Esophagus (tissue), 2 donors: ENCODE data around the gene TAF4. TPM values are rescaled to one million over a fixed set of nuclear protein-coding genes. Genes with fewer than 3 reads are reported as not detected.

Experiments
- H3K27ac ChIP-seq, 2 donors: one replicate each; pipeline ENCODE4 v1.5.1; 2013; ENCODE audit warnings: low read depth in 2 of 2, mild to moderate bottlenecking in 2 of 2, inconsistent platforms in 1 of 2, low read length in 1 of 2, moderate library complexity in 1 of 2
- H3K27me3 ChIP-seq, 2 donors: one replicate each; pipeline ENCODE4 v1.6.1; 2013; ENCODE audit warnings: low read length in 2 of 2, control low read depth in 1 of 2, mild to moderate bottlenecking in 1 of 2; ENCODE audit not compliant: insufficient read depth in 2 of 2, control insufficient read depth in 1 of 2
- H3K36me3 ChIP-seq, 2 donors: one replicate each; pipeline ENCODE4 v1.6.1; 2013; ENCODE audit warnings: low read length in 1 of 2; ENCODE audit not compliant: control insufficient read depth in 2 of 2, insufficient read depth in 2 of 2
- H3K4me1 ChIP-seq, 2 donors: one replicate each; pipeline ENCODE4 v1.6.1; 2013; ENCODE audit warnings: low read length in 1 of 2; ENCODE audit not compliant: control insufficient read depth in 2 of 2, insufficient read depth in 2 of 2
- H3K4me3 ChIP-seq, 2 donors: one replicate each; pipeline ENCODE4 v1.5.1; 2013; ENCODE audit warnings: low read length in 2 of 2, mild to moderate bottlenecking in 2 of 2, low read depth in 1 of 2, moderate library complexity in 1 of 2
- H3K9me3 ChIP-seq, 2 donors: one replicate each; pipeline ENCODE4 v1.6.1; 2013; ENCODE audit warnings: mild to moderate bottlenecking in 2 of 2, low read depth in 1 of 2, low read length in 1 of 2, moderate library complexity in 1 of 2; ENCODE audit not compliant: control insufficient read depth in 2 of 2, insufficient read depth in 1 of 2
- WGBS, 2 donors: extraction: QIAGEN DNeasy Blood & Tissue Kit; methylation state at CpG; one replicate each; pipeline ENCODE4 v1.1.7; 2013; 5-methylcytosine and 5-hydroxymethylcytosine counted together
- polyA plus RNA-seq, 2 donors: library from polyadenylated mRNA; stranded (reverse); fragments of 200-250 nt; gene quantifications; one replicate each; pipeline ENCODE4 v1.2.3, GENCODE V29; 2013
- donor health status: healthy with polysubstance abuse.
- donor health status: Bipolar disorder and iron deficiency.

The TAF4 gene
- polyA plus RNA-seq, 2 donors: 4.2 to 5.8 TPM

GRCh38 chr20:61998343-61999121, 67.1 kb downstream of the TAF4 start:
- no peaks in the 10 kb centered on the region for H3K4me1 ChIP-seq
- H3K36me3 ChIP-seq: peaks cover 31 to 44% of the 10 kb centered on the region in 2 donors
- no peaks in the 10 kb centered on the region for H3K9me3 ChIP-seq
- H3K27ac ChIP-seq: no peak overlapping the region
- H3K27me3 ChIP-seq: no peaks in the 10 kb centered on the region
- 89 to 93% methylated on average over 19 of the region's 19 CpGs for WGBS, 2 donors
- H3K4me3 ChIP-seq: no peak overlapping the region

DNA sequence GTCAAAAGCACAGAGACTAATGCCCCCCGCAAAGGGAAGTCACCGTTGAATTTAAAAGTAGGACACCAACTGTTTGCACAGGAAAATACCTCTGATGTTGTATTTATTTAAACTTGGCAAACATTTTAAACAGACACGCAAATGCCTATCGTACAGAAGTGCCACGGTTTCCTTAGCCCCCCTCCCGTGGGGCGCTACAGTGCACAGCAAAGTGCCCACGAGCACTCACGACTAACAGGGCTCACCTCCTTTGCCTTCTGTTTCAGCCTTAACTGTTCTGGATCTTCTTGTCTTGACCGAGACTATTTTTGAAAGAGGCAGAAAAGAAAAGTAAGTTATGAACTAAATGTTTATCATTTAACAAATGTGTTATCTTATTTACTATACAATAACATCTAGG, 67.8 kb downstream of the TAF4 start:
- Histone ChIP-seq H3K4me3 (no peak overlapping the region), H3K27me3 (no peaks in the 10 kb centered on the region), H3K36me3 (peaks cover 29 to 46% of the 10 kb centered on the region in 2 donors), H3K4me1 (no peaks in the 10 kb centered on the region), H3K9me3 (no peaks in the 10 kb centered on the region), H3K27ac (no peak overlapping the region)
- WGBS, 2 donors: 80 to 85% methylated on average over 10 of the region's 10 CpGs

DNA sequence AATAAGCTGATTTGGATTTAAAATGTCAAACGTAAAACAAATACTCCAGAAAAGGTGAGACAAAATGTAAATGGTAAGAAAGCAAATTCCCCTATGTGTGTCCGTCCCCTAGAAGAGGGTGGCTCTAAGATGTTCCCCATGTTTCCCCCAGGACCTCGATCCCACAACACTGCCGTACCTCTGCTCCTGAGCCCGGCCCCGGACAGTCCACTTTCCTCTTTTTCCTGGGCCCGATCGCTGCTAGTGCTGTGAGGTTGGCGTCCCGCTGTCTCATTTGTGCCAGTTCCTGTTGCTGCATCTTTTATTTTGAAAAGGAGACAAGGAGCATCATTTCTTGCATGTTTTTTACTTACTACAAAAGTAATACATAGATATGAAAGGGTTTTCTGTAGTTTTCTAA, 68.3 kb downstream of the TAF4 start:
- Histone ChIP-seq H3K36me3 (peaks cover 28 to 49% of the 10 kb centered on the region in 2 donors), H3K4me1 (no peaks in the 10 kb centered on the region), H3K4me3 (no peak overlapping the region), H3K9me3 (no peaks in the 10 kb centered on the region), H3K27ac (no peak overlapping the region), H3K27me3 (no peaks in the 10 kb centered on the region)
- WGBS, 2 donors: 90% methylated on average over 10 of the region's 10 CpGs

GRCh38 chr20:61994546-61994945, 71.1 kb downstream of the TAF4 start:
- Histone ChIP-seq H3K9me3 (peaks cover 4 to 5% of the 10 kb centered on the region in 2 donors), H3K36me3 (peaks cover 9 to 36% of the 10 kb centered on the region in 2 donors), H3K27me3 (no peaks in the 10 kb centered on the region), H3K4me3 (no peak overlapping the region), H3K27ac (no peak overlapping the region), H3K4me1 (no peaks in the 10 kb centered on the region)
- 96 to 98% methylated on average over 8 of the region's 8 CpGs for whole genome bisulfite sequencing, 2 donors

GRCh38 chr20:61993058-61993457, 72.6 kb downstream of the TAF4 start:
- Histone ChIP-seq H3K36me3 (peaks cover under 1 to 32% of the 10 kb centered on the region in 2 donors), H3K4me3 (no peak overlapping the region), H3K9me3 (peaks cover 4 to 5% of the 10 kb centered on the region in 2 donors), H3K27ac (no peak overlapping the region), H3K4me1 (no peaks in the 10 kb centered on the region), H3K27me3 (no peaks in the 10 kb centered on the region)
- 97% methylated on average over 15 of the region's 15 CpGs for WGBS, 2 donors

- Histone ChIP-seq H3K4me3 (no peak overlapping the region), H3K27me3 (no peaks in the 10 kb centered on the region), H3K36me3 (peaks cover 11 to 32% of the 10 kb centered on the region in 2 donors), H3K4me1 (no peaks in the 10 kb centered on the region), H3K27ac (no peak overlapping the region), H3K9me3 (peaks cover 4 to 5% of the 10 kb centered on the region in 2 donors)
- WGBS, 2 donors: 96 to 97% methylated on average over 6 of the region's 6 CpGs
Measured at GRCh38 chr20:61991476-61991875, 74.2 kb downstream of the TAF4 start.

GRCh38 chr20:61990484-61990883, 75.2 kb downstream of the TAF4 start:
- WGBS, 2 donors: 93 to 94% methylated on average over 11 of the region's 11 CpGs
- Histone ChIP-seq H3K9me3 (peaks cover 4 to 5% of the 10 kb centered on the region in 2 donors), H3K27me3 (no peaks in the 10 kb centered on the region), H3K36me3 (peaks cover 11 to 35% of the 10 kb centered on the region in 2 donors), H3K27ac (no peak overlapping the region), H3K4me1 (no peaks in the 10 kb centered on the region), H3K4me3 (no peak overlapping the region)

DNA sequence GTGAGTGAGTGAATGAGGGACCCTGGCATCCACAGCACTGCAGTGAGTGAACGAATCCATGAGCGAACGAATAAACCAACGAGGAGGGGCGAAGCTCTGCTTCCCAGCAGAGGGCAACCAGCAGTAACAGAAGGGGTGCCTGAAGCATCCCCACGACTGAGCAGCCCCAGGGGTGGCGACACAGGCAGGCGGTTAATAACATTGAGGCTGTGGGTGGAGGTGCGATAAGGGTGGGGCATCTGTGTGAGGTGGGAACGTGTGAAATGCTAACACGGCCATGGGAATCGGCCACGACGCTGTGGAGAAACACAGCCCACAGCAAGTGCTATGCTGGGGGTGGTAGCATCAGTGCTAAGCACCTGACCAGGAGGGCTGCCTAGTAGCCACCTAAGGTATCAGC, 75.9 kb downstream of the TAF4 start:
- H3K27ac ChIP-seq: no peak overlapping the region
- H3K36me3 ChIP-seq: peaks cover 14 to 37% of the 10 kb centered on the region in 2 donors
- H3K27me3 ChIP-seq: no peaks in the 10 kb centered on the region
- no peaks in the 10 kb centered on the region for H3K4me1 ChIP-seq
- H3K4me3 ChIP-seq: no peak overlapping the region
- 84 to 85% methylated on average over 14 of the region's 14 CpGs for WGBS, 2 donors
- peaks cover 4 to 5% of the 10 kb centered on the region in 2 donors for H3K9me3 ChIP-seq

- no peak overlapping the region for H3K27ac ChIP-seq
- no peaks in the 10 kb centered on the region for H3K4me1 ChIP-seq
- H3K27me3 ChIP-seq: no peaks in the 10 kb centered on the region
- no peak overlapping the region for H3K4me3 ChIP-seq
- WGBS, 2 donors: 95 to 97% methylated on average over 18 of the region's 18 CpGs
- peaks cover 14 to 38% of the 10 kb centered on the region in 2 donors for H3K36me3 ChIP-seq
- H3K9me3 ChIP-seq: peaks cover 4 to 9% of the 10 kb centered on the region in 2 donors
Measured at GRCh38 chr20:61988665-61989064, 77.0 kb downstream of the TAF4 start.
